Caco-2 (cell line): ENCODE measurements around the gene ZNF428. TPM values are rescaled to one million over a fixed set of nuclear protein-coding genes. Genes with fewer than 3 reads are reported as not detected.
"Not testable (repeated sequence)": the region's sequence is repeated elsewhere in the genome, so short reads cannot be mapped to it uniquely, and the experiment has no call there.

Experiments used
- BruUV-seq: library from RNA; stranded (reverse); fragments of 400-500 nt; replicated peaks from 2 replicates; lab custom pipeline; 2021; lab: Mats Ljungman, UMichigan
- CTCF ChIA-PET: fragments of 300-600 bp; sonication (Branson Sonifier 250); formaldehyde crosslinking; loops from one replicate; lab custom pipeline; 2022; ENCODE audit warnings: antibody characterized with exemption; lab: Charles Lee
- POLR2A ChIA-PET: fragments of 300-600 bp; sonication (Branson Sonifier 250); formaldehyde crosslinking; loops from one replicate; lab custom pipeline; 2022; ENCODE audit warnings: antibody characterized with exemption; lab: Charles Lee
- DNase-seq, 2 experiments: peaks; one replicate each; pipeline versions ENCODE4 v3.0.0 to v3.0.0-alpha.2; 2020 to 2022
- H3K27me3 ChIP-seq: replicated peaks from 2 replicates; pipeline ENCODE4 v1.6.0; 2011; ENCODE audit warnings: low read length; ENCODE audit not compliant: control insufficient read depth, insufficient read depth
- H3K36me3 ChIP-seq: 2 replicates; pipeline ENCODE4 v1.5.1; 2011; ENCODE audit warnings: low read length; ENCODE audit not compliant: control insufficient read depth, insufficient read depth
- H3K4me1 ChIP-seq: fragments of 250-450 bp; sonication (Bioruptor Pico); 2 replicates; pipeline ENCODE4 v1.5.1; 2020; ENCODE audit warnings: mild to moderate bottlenecking
- H3K4me3 ChIP-seq: 2 replicates; pipeline ENCODE4 v1.5.1; 2011; ENCODE audit warnings: low read depth, mild to moderate bottlenecking, control low read depth, low read length
- H3K9me3 ChIP-seq: fragments of 250-450 bp; sonication (Bioruptor Pico); 2 replicates; pipeline ENCODE4 v1.5.1; 2020; ENCODE audit warnings: mild to moderate bottlenecking, moderate library complexity
- H3K27ac Mint-ChIP-seq: one replicate; pipeline ENCODE4 v1.8.0; 2022; ENCODE audit warnings: mixed read lengths; ENCODE audit not compliant: unreplicated experiment
- H3K27me3 Mint-ChIP-seq: one replicate; pipeline ENCODE4 v1.8.0; 2022; ENCODE audit warnings: mixed read lengths; ENCODE audit not compliant: insufficient read depth, unreplicated experiment
- H3K36me3 Mint-ChIP-seq: one replicate; pipeline ENCODE4 v1.8.0; 2022; ENCODE audit warnings: mild to moderate bottlenecking, mixed read lengths; ENCODE audit not compliant: insufficient read depth, unreplicated experiment
- H3K4me1 Mint-ChIP-seq: one replicate; pipeline ENCODE4 v1.8.0; 2022; ENCODE audit warnings: low read depth, mixed read lengths; ENCODE audit not compliant: unreplicated experiment
- H3K4me3 Mint-ChIP-seq: one replicate; pipeline ENCODE4 v1.8.0; 2022; ENCODE audit warnings: mild to moderate bottlenecking, moderate library complexity, mixed read lengths; ENCODE audit not compliant: unreplicated experiment
- H3K9me3 Mint-ChIP-seq: one replicate; pipeline ENCODE4 v1.8.0; 2022; ENCODE audit warnings: mixed read lengths; ENCODE audit not compliant: unreplicated experiment
- intact Hi-C: fragments of 100-400 bp; cut with micrococcal nuclease; formaldehyde crosslinking; loops from one replicate; pipeline ENCODE4 v1.10.0; 2022; ENCODE audit not compliant: unreplicated experiment
- total RNA-seq: library from RNA; stranded (reverse); gene quantifications from 2 replicates; pipeline ENCODE4 v1.2.3, GENCODE V29; 2022
- TF ChIP-seq, protein P1 (sequence below), 2 experiments: fragments of 200-600 bp in 1 of 2; IDR thresholded peaks; 1 replicate in 1 of 2; 2 replicates in 1 of 2; pipeline versions ENCODE4 v1.5.1 to v1.8.0; 2011 to 2022; ENCODE audit warnings: antibody characterized with exemption in 1 of 2, control low read depth in 1 of 2, inconsistent platforms in 1 of 2, low read depth in 1 of 2, low read length in 1 of 2, mild to moderate bottlenecking in 1 of 2, moderate library complexity in 1 of 2; ENCODE audit not compliant: insufficient read depth in 1 of 2, severe bottlenecking in 1 of 2, unreplicated experiment in 1 of 2

The ZNF428 gene
- total RNA-seq, 1 experiment from 2014 or later: 38.9 TPM

GRCh38 chr19:43589678-43590077 is 29.8 kb downstream of the ZNF428 start:
- BruUV-seq: no TSS peak
- TF ChIP-seq, protein P1, sequence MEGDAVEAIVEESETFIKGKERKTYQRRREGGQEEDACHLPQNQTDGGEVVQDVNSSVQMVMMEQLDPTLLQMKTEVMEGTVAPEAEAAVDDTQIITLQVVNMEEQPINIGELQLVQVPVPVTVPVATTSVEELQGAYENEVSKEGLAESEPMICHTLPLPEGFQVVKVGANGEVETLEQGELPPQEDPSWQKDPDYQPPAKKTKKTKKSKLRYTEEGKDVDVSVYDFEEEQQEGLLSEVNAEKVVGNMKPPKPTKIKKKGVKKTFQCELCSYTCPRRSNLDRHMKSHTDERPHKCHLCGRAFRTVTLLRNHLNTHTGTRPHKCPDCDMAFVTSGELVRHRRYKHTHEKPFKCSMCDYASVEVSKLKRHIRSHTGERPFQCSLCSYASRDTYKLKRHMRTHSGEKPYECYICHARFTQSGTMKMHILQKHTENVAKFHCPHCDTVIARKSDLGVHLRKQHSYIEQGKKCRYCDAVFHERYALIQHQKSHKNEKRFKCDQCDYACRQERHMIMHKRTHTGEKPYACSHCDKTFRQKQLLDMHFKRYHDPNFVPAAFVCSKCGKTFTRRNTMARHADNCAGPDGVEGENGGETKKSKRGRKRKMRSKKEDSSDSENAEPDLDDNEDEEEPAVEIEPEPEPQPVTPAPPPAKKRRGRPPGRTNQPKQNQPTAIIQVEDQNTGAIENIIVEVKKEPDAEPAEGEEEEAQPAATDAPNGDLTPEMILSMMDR (IDR thresholded peaks at IDR 0.05; ENCODE audit: insufficient read depth in 1 of 2, low read depth in 1 of 2, low read length in 1 of 2, severe bottlenecking in 1 of 2, unreplicated experiment in 1 of 2): no peak
- no peak for DNase-seq
- ChIA-PET POLR2A (no interaction called here), CTCF (no interaction called here)
- H3K36me3 ChIP-seq: no peaks in the 10 kb centered on the region
- H3K27me3 Mint-ChIP-seq: no peaks in the 10 kb centered on the region
- H3K4me3 Mint-ChIP-seq: no peak overlapping the region
- no peak overlapping the region for H3K27ac Mint-ChIP-seq
- no peaks in the 10 kb centered on the region; the same call in 1 of the 2 replicates for H3K27me3 ChIP-seq
- H3K4me1 Mint-ChIP-seq: peaks cover 7% of the 10 kb centered on the region
- no peaks in the 10 kb centered on the region for H3K9me3 ChIP-seq
- H3K4me3 ChIP-seq: no peak overlapping the region
- intact Hi-C loops: loop anchor here (10.0 kb wide), 2 partner anchors 125 to 195 kb away; partner anchors contain the start of genes KCNN4 and LYPD3
- no peaks in the 10 kb centered on the region for H3K4me1 ChIP-seq
- H3K36me3 Mint-ChIP-seq: peaks cover 30% of the 10 kb centered on the region
- H3K9me3 Mint-ChIP-seq: no peaks in the 10 kb centered on the region

- H3K36me3 ChIP-seq: no peaks in the 10 kb centered on the region
Observed at GRCh38 chr19:43589277-43589676, 30.2 kb downstream of the ZNF428 start.

DNA sequence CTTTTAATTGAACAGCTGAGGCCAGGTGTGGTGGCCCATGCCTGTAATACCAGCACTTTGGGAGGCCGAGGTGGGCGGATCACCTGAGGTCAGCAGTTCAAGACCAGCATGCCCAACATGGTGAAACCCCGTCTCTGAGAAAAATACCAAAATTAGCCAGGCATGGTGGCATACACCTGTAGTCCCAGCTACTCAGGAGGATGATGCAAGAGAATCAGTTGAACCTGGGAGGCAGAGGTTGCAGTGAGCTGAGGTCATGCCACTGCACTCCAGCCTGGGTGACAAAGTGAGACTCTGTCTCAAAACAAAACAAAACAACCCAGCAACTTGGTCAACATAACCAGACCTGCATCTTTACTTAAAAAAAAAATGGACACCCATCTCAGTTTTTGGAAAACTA is 32.4 kb downstream of the ZNF428 start:
- H3K36me3 Mint-ChIP-seq: peaks cover 20% of the 10 kb centered on the region
- H3K4me3 ChIP-seq, intact Hi-C loops, H3K27ac Mint-ChIP-seq, POLR2A ChIA-PET, DNase-seq, H3K27me3 ChIP-seq, BruUV-seq, H3K4me1 ChIP-seq, H3K9me3 ChIP-seq, H3K27me3 Mint-ChIP-seq, H3K4me1 Mint-ChIP-seq, H3K36me3 ChIP-seq, H3K9me3 Mint-ChIP-seq, H3K4me3 Mint-ChIP-seq: not testable (repeated sequence)
- CTCF ChIA-PET: interaction anchor here (0.6 kb wide), 1 partner anchor 82 kb away, joined by 6 read pairs; no protein-coding TSS in a partner anchor

More at GRCh38 chr19:43589277-43589676, 30.2 kb downstream of the ZNF428 start:
- Mint-ChIP-seq H3K4me1 (peaks cover 7% of the 10 kb centered on the region), H3K27ac (no peak overlapping the region), H3K9me3 (no peaks in the 10 kb centered on the region), H3K36me3 (peaks cover 30% of the 10 kb centered on the region), H3K27me3 (no peaks in the 10 kb centered on the region), H3K4me3 (no peak overlapping the region)
- Histone ChIP-seq H3K27me3 (no peaks in the 10 kb centered on the region; the same call in 1 of the 2 replicates), H3K4me3 (no peak overlapping the region), H3K9me3 (no peaks in the 10 kb centered on the region), H3K4me1 (no peaks in the 10 kb centered on the region)
- DNase-seq: no peak
- ChIA-PET CTCF (no interaction called here), POLR2A (no interaction called here)
- no TSS peak for BruUV-seq
- TF ChIP-seq, protein P1 (IDR thresholded peaks at IDR 0.05; ENCODE audit: insufficient read depth in 1 of 2, low read depth in 1 of 2, low read length in 1 of 2, severe bottlenecking in 1 of 2, unreplicated experiment in 1 of 2): no peak
- intact Hi-C loops: no loop called here
